Activated CD8-positive, alpha-beta memory T cell treated with anti-CD3 and anti-CD28 coated beads for 1 hour (primary cell): ENCODE measurements around the gene TYK2.
A peak's percentile ranks its signal among the peaks of the same experiment; 100 is the strongest.
"Not testable (repeated sequence)": the region's sequence is repeated elsewhere in the genome, so short reads cannot be mapped to it uniquely, and the experiment has no call there.

Experiments used
- DNase-seq, 2 donors: peaks; one replicate each; pipeline ENCODE4 v3.0.0-alpha.2; 2020; ENCODE audit warnings: low read depth in 1 of 2; ENCODE audit errors: extremely low read depth in 1 of 2

TYK2 gene

DNA sequence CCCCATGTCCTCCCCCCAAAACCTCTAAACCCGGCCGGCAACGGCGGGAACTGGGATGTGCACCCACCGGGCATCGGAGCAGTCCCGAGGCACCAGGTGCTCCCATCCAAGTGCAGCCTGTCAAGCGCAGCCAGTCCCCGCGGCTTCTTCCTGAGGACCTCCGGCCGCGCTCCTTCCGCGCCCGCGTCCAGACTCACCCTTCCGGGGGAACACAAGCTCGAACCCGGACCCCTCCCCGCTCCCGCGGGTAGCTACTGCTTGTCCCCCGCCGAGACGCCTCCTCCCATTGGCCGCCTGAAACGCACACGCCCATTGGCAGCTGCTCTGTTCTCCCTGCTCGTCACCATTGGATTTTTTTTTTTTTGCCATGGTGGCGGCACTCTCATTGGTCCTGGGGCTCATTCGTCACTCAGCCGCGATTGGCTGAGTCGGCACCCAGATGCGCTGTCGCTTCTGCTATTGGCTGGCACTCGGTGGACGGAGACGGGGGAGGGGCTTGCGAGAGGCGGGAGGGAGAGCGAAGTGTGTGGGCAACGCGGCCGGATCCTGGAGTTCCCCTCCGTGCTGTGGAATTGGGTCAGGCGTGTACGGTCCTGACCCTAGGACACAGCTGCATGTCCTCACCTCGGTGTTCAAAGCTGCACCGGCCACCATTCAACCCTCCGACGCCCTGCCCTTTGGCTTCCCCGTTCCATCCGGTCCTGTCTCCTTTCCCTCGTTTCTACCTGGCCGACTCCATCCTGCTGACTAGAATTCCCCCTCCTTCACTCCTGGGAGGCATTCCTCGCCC lies at the start of gene TYK2:
TYK2 (minus strand) TSS at position 260 of the 790 bp plus-strand sequence. CDS start 2,166 bp downstream, outside the sequence.
- DNase-seq = peak; percentile 85 to 93

- DNase-seq = no peak
Measured at GRCh38 chr19:10428996-10429381, 48.6 kb upstream of the TYK2 start.

GRCh38 chr19:10427169-10427568 lies 46.8 kb upstream of the TYK2 start:
- DNase-seq = no peak

DNA sequence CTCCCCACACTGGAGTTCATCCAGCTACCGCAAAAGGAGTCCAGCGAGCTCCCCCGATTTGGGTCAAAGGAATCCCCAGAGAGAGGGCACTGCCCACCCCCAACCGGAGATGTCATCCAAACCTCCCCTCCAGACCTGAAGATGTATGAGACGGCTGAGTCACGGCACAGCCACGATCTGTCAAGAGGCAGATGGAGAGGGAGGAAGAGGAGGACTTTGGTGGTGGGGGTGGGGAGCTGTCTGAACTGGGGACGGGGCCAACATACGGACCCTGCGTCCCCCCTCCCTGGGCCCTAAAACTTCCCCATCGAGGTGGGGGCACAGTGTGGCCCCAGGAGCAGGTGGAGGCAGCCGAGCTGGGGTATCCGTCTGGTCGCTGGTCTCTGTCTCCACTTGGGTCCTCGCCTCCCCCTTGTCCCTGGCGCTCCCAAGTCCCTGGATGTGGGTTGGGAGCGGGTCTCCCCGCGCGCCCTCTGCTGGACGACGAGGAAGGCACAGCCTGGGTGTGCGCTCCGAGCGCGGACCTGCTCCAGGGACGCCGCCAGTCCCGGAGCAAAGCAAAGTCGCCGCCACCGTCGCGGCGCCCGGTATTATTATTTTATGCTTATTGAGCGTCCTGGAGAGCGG lies 43.8 kb upstream of the TYK2 start:
- no peak for DNase-seq

- DNase-seq = no peak
Measured at GRCh38 chr19:10422846-10423245, 42.5 kb upstream of the TYK2 start.

DNA sequence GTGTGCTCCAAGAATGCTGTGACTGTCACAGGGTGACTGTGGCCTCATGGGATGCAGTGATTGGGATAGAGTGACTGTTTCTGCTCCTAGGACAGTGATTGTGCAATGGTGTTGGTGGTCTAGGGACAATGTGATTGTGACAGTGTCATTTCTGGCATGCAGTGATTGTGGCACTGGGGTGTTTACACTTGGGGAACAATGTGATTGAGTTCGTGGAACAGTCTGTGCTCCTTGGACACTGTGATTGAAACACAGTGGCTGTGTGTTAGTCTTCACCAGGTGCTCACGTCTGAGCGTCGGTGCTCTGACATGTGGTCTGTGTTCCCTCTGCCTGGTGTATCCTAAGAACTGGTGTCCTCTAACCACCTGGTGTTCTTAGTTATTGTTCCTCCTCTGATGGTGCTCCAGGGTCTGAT lies 41.7 kb upstream of the TYK2 start:
- DNase-seq = no peak

DNA sequence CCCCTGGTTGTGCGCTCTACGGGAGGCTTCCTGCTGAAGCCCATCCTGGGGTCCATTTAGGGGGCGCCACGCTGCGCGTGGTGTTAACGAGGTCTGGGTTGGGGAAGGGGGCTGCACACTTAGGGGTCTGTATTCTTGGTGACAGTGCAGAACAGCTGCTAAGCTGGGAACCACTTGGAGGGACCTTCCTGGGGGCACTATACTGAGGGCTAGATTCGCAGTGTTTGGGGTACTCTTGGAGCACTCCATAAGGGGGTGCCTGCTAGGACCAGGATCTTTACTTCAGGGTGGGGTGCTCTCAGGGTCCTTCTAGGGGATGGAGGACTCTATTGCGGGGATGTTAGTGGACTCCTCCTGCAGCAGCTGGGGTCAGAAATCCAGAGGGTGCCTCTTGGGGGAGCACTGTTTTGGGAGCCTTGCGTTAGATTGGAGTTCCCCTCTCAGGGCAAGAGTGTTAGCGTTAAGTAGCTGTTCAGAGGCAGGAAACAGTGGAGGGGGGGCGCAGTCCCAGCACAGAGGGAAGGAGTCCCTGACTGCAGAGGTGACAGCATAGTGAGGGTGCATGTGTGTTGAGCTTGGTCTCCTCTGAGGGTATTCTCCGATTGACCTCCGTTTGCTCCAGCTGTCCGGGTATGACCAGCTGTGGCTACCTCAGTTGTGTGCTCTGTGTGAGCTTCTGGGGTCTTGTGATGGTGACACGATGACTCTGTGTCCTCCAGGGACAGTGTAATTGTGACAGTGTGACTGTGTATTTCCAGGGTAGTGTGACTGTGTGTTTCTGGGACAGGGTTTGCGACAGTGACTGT lies 41.1 kb upstream of the TYK2 start:
- DNase-seq = no peak

GRCh38 chr19:10420444-10421239 lies 40.3 kb upstream of the TYK2 start, which contains the start of gene PDE4A:
PDE4A (plus strand) TSS chr19:10420538; CDS start chr19:10420765, 227 bp downstream.
- no peak for DNase-seq

DNA sequence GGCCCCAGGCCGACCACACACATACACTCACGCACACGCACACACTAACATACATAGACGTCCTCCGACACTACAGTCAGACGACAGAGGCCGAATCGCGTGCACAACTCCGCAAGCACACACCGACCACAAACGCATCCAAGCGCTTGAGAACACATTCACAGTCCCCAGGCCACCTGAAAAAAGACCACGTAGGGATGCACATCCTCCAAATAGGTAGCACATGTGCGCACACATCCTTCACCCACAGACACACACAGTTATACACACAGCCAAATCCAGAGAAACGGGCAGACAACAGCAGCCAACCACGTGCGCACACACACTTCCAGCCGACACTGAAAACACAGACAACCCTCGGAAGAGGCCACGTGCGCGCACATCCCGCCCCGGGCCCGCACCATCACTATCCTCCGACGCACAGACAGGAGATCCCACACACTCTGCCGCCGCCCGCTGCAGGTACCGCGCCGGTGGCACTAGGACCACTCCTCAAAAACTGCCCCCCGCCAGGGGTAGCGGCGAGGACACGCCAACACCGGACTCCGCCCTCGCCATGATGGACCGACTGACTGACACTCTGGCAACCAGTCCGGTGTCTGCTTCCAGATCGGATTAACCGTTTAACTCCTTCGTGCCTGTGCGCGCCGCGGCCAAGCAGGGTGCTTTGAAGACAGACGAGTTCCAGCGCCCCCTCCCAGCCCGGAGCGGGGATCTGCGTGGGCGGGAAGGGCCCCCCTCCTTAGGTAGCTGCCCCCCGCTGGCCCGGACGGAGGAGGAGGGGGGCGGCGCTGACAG lies 39.5 kb upstream of the TYK2 start:
- no peak for DNase-seq

DNA sequence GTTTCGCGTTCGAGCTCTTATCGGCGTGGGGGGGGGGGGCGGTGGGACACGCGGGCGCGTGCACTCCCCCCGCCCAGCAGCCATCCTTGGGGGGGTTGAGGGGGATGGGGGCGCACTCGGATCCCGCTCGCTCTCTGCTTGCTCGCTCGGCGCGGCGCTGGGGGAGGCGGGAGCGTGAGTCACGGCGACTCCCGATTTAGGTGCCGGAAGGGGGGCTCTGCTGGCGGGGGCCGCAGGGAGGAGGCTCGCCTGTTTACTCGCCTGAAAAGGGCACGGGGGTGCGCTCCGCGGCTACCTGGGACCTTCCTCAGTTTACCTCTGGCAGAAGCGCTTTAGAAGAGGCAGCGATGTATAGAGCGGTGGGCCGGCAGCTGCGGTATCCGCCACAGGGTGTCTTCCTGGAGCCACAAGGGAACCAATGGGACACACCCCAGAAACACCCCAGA lies 38.9 kb upstream of the TYK2 start:
- DNase-seq = no peak

GRCh38 chr19:10418485-10419199 lies 38.3 kb upstream of the TYK2 start:
- DNase-seq = no peak

GRCh38 chr19:10418235-10418484 lies 37.8 kb upstream of the TYK2 start:
- no peak for DNase-seq

DNA sequence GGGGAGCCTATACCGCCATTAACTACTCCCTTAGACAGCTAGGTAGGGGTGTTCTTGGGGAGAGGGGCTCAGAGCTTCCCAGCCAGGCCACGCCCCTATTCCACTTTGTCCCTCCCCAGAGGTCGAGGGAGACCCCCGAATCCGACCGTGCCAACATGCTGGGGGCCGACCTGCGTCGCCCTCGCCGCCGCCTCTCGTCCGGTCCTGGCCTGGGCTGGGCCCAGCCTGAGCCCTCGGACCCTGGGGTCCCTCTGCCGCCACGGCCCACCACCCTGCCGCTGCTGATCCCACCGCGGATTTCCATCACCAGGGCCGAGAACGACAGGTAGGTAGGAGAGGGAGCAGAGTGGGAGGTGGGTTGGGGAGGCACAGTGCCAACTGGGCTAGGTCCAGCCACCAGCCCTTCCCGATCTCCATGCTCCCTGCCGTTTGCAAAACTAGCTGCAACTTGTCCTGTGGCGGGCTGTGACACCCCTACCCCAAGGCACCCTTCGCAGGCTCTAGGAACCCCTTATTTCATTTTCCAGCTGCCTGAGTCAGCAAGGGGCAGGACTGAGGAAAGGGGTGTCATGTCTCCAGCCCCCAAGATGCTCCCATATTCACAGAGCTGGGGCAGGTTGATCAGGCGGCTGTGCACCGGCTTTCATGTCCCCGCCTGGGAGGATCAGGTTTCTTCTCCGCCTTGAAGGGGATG lies 37.3 kb upstream of the TYK2 start:
- DNase-seq = no peak

DNA sequence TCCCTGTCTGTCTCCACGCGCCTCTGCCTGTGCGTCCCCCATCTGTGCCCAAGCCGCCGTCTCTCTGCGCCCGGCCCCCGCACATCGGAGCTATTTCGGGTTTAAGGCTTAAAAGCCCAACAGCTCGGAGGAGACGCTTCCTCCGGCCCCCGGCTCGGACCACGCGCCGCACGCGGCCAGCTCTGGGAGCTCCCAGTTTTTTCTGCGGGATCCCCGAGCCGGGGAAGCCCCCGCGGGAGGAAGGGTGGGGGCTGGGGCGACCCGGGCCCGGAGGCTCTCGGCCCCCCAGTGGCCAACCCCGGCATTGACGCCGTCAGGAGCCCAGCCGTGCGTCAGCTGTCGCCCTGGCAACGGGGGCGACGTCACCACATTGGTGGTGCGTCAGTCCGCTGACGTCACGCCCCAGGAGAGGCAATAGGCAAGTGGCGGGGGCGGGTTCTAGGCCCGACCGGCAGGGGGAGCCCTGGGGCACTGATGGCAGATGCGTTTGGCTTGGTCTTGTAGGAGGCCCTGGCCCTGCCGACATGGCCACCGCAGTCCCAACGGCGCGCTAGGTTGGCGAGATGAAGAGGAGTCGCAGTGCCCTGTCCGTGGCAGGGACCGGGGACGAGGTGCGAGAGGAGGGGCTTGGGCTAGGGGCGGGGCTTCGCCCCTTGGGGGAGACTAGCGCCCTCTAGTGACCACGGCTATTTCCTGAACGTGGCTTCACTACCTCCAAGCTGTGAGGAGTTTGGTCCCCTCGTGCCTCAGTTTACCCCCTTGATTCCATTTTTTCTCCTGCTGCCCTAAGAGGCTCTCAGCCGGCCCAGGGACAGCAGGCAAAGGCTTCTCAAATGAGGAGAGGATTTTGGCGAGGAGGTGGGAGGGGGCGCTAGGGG lies 36.2 kb upstream of the TYK2 start:
- DNase-seq = peak; percentile 87 to 99

- DNase-seq = no peak
Measured at GRCh38 chr19:10416083-10416379, 35.7 kb upstream of the TYK2 start.

- no peak for DNase-seq
Measured at GRCh38 chr19:10412257-10412977, 32.0 kb upstream of the TYK2 start.

DNA sequence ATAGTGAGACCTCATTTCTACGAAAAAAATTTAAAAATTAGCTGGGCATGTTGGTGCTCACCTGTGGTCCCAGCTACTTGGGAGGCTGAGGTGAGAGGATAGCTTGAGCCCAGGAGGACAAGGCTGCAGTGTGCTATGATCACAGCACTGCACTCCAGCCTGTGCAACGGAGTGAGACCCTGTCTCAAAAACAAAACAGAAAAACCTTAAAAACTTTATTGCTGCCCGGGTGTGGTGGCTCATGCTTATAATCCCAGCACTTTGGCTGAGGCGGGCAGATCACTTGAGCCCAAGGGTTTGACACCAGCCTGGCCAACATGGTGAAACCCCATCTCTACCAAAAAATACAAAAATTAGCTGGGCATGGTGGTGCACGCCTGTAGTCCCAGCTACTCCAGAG lies 30.9 kb upstream of the TYK2 start:
- DNase-seq = not testable (repeated sequence)
